Measurements from ENCODE around the gene AP2A1.

DNA sequence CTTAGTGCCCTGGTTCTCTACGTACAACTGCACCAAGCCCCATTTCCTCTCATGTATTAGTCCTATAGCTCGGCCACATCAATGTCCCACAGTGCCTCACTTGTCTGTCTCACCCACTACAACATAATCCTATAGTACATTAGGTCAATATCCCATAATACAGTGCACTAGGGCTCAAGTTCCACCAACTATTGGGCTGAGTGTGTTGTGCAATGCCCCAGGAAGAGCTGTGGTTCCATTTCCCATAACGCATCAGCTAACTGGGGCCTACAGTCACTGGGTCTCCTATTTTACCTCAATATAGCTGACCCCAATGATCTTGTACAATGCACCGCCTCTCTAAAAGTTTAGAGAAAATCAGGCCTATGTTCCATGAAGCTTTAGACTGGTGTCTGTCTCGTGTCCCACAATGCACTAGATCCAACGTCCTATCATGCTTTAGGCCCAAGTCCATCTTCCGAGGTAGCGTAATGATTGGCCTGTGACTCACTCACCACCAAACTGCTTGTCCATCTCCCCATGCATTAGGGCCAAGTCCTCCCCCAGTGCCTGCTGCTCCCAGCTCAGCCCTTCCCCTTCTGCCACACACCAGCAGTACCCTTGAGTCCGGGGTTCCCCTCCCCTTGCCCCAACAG is 25.5 kb upstream of the AP2A1 start:
- TF ChIP-seq POLR2AphosphoS5 (IDR thresholded peaks at IDR 0.05; ENCODE audit: borderline replicate concordance, low read depth, low read length), result no peak
- no peak for TF ChIP-seq EZH2 (IDR thresholded peaks at IDR 0.05)
